CD4-positive, alpha-beta T cell treated with Interleukin-1 beta for 1 hour (primary cell): Measurements from ENCODE around the gene USP9Y.

Experiments
- DNase-seq, 2 donors: peaks; one replicate each; pipeline ENCODE4 v3.0.0-alpha.2; 2020 to 2022

The USP9Y gene

GRCh38 chrY:12765976-12766375, 64.9 kb downstream of the USP9Y start:
- DNase-seq = no peak

GRCh38 chrY:12784521-12784920, 83.5 kb downstream of the USP9Y start:
- no peak for DNase-seq

- no peak for DNase-seq
These were observed 93.0 kb downstream of the USP9Y start for GRCh38 chrY:12793999-12794398.

GRCh38 chrY:12808046-12808445, 107.0 kb downstream of the USP9Y start:
- DNase-seq = no peak

GRCh38 chrY:12809034-12809433, 108.0 kb downstream of the USP9Y start:
- DNase-seq = no peak

GRCh38 chrY:12823408-12823807, 122.4 kb downstream of the USP9Y start:
- no peak for DNase-seq

GRCh38 chrY:12826791-12827190, 125.8 kb downstream of the USP9Y start:
- DNase-seq = no peak

- no peak for DNase-seq
These were observed 132.3 kb downstream of the USP9Y start for GRCh38 chrY:12833284-12833683.

- no peak for DNase-seq
These were observed 136.5 kb downstream of the USP9Y start for GRCh38 chrY:12837550-12837949.

- DNase-seq = no peak
These were observed 140.3 kb downstream of the USP9Y start for GRCh38 chrY:12841368-12841767.

- no peak for DNase-seq
These were observed 145.8 kb downstream of the USP9Y start for GRCh38 chrY:12846793-12847192.

- no peak for DNase-seq
These were observed 154.8 kb downstream of the USP9Y start for GRCh38 chrY:12855791-12856275.

- no peak for DNase-seq
These were observed 166.9 kb downstream of the USP9Y start for GRCh38 chrY:12867960-12868359.

- no peak for DNase-seq
These were observed 195.9 kb downstream of the USP9Y start for GRCh38 chrY:12896973-12897372.

- DNase-seq = no peak
These were observed 197.6 kb downstream of the USP9Y start for GRCh38 chrY:12898604-12899003.

GRCh38 chrY:12904618-12905516, 203.8 kb downstream of the USP9Y start, which contains the start of gene DDX3Y:
Gene DDX3Y (plus strand): TSS chrY:12904868. CDS start chrY:12904937, 69 bp downstream.
- peak in 1 of 2 donors; percentile 92 for DNase-seq

- DNase-seq = peak in 1 of 2 donors; percentile 79
These were observed 204.5 kb downstream of the USP9Y start for GRCh38 chrY:12905517-12905872.

GRCh38 chrY:12905895-12906294, 204.9 kb downstream of the USP9Y start:
- no peak for DNase-seq
